Measurements from ENCODE around the gene YKT6.

YKT6 gene

GRCh38 chr7:44240376-44240775 lies 39.6 kb downstream of the YKT6 start:
- Histone ChIP-seq H2BK15ac (ENCODE audit: low read depth, poor library complexity, severe bottlenecking) (no peak overlapping the region), H4K91ac (ENCODE audit: low read length) (no peak overlapping the region), H3K9ac (ENCODE audit: low read length) (peak overlapping the region; percentile 57), H2BK12ac (ENCODE audit: low read length in 2 of 2) (no peak overlapping the region), H4K8ac (ENCODE audit: low read length) (no peak overlapping the region), H3K36me3 (ENCODE audit: control insufficient read depth in 1 of 2, insufficient read depth in 2 of 2, low read depth in 1 of 2, low read length in 2 of 2) (no peaks in the 10 kb centered on the region), H2AFZ (ENCODE audit: low read depth, low read length) (no peak overlapping the region), H3K79me1 (replicated peaks; ENCODE audit: low read length, poor library complexity, severe bottlenecking) (no peaks in the 10 kb centered on the region), H3K14ac (ENCODE audit: low read length in 2 of 2) (no peak overlapping the region), H3K18ac (ENCODE audit: low read depth in 1 of 2, low read length in 2 of 2) (no peak overlapping the region), H3K4ac (ENCODE audit: low read depth in 1 of 2, low read length in 2 of 2) (no peak overlapping the region), H3K4me1 (ENCODE audit: control insufficient read depth, insufficient read depth, low read depth, low read length) (peaks cover 6% of the 10 kb centered on the region), H3K23ac (ENCODE audit: low read length in 2 of 2) (no peak overlapping the region), H3K4me2 (ENCODE audit: low read length, poor library complexity, severe bottlenecking) (no peak overlapping the region), H3K27me3 (ENCODE audit: control insufficient read depth in 1 of 2, insufficient read depth in 1 of 2, low read length in 2 of 2) (peaks cover 12 to 48% of the 10 kb centered on the region in 2 experiments), H3K9me3 (ENCODE audit: control insufficient read depth, low read length) (no peaks in the 10 kb centered on the region), H2BK5ac (ENCODE audit: low read depth, low read length, poor library complexity, severe bottlenecking) (no peak overlapping the region), H2BK120ac (ENCODE audit: low read depth, low read length) (no peak overlapping the region), H2AK5ac (ENCODE audit: low read length, severe bottlenecking) (peak overlapping the region; percentile 30), H3K27ac (ENCODE audit: low read length, poor library complexity, severe bottlenecking) (no peak overlapping the region), H3K4me3 (ENCODE audit: insufficient read depth in 1 of 2, low read depth in 1 of 2, low read length in 2 of 2) (no peak overlapping the region)
- DNase-seq, result no peak
- WGBS, result 71% methylated on average over 16 of the region's 16 CpGs

GRCh38 chr7:44240983-44241510 lies 40.3 kb downstream of the YKT6 start:
- H2AK5ac ChIP-seq (ENCODE audit: low read length, severe bottlenecking), result no peak overlapping the region
- no peak overlapping the region for H3K27ac ChIP-seq (ENCODE audit: low read length, poor library complexity, severe bottlenecking)
- no peak overlapping the region for H2BK15ac ChIP-seq (ENCODE audit: low read depth, poor library complexity, severe bottlenecking)
- WGBS, result 24% methylated on average over 10 of the region's 10 CpGs
- H3K4me2 ChIP-seq (ENCODE audit: low read length, poor library complexity, severe bottlenecking), result no peak overlapping the region
- peak overlapping the region; percentile 78 for H4K8ac ChIP-seq (ENCODE audit: low read length)
- no peak overlapping the region for H2AFZ ChIP-seq (ENCODE audit: low read depth, low read length)
- H3K4me1 ChIP-seq (ENCODE audit: control insufficient read depth, insufficient read depth, low read depth, low read length), result peaks cover 5% of the 10 kb centered on the region
- no peak overlapping the region for H3K14ac ChIP-seq (ENCODE audit: low read length in 2 of 2)
- H3K23ac ChIP-seq (ENCODE audit: low read length in 2 of 2), result no peak overlapping the region
- H3K9me3 ChIP-seq (ENCODE audit: control insufficient read depth, low read length), result no peaks in the 10 kb centered on the region
- H3K18ac ChIP-seq (ENCODE audit: low read depth in 1 of 2, low read length in 2 of 2), result peak overlapping the region in 1 of 2 experiments; percentile 16
- H2BK5ac ChIP-seq (ENCODE audit: low read depth, low read length, poor library complexity, severe bottlenecking), result no peak overlapping the region
- H4K91ac ChIP-seq (ENCODE audit: low read length), result no peak overlapping the region
- no peak overlapping the region for H3K4ac ChIP-seq (ENCODE audit: low read depth in 1 of 2, low read length in 2 of 2)
- no peaks in the 10 kb centered on the region for H3K79me1 ChIP-seq (replicated peaks; ENCODE audit: low read length, poor library complexity, severe bottlenecking)
- no peak overlapping the region for H2BK12ac ChIP-seq (ENCODE audit: low read length in 2 of 2)
- no peaks in the 10 kb centered on the region for H3K36me3 ChIP-seq (ENCODE audit: control insufficient read depth in 1 of 2, insufficient read depth in 2 of 2, low read depth in 1 of 2, low read length in 2 of 2)
- peak overlapping the region in 1 of 2 experiments; percentile 53 for H3K4me3 ChIP-seq (ENCODE audit: insufficient read depth in 1 of 2, low read depth in 1 of 2, low read length in 2 of 2)
- H3K27me3 ChIP-seq (ENCODE audit: control insufficient read depth in 1 of 2, insufficient read depth in 1 of 2, low read length in 2 of 2), result peaks cover 18 to 52% of the 10 kb centered on the region in 2 experiments
- no peak overlapping the region for H2BK120ac ChIP-seq (ENCODE audit: low read depth, low read length)
- H3K9ac ChIP-seq (ENCODE audit: low read length), result peak overlapping the region; percentile 57
- peak; percentile 86 for DNase-seq

GRCh38 chr7:44242091-44242490 lies 41.3 kb downstream of the YKT6 start:
- H4K91ac ChIP-seq (ENCODE audit: low read length), result peak overlapping the region; percentile 24
- H3K4ac ChIP-seq (ENCODE audit: low read depth in 1 of 2, low read length in 2 of 2), result no peak overlapping the region
- H2BK120ac ChIP-seq (ENCODE audit: low read depth, low read length), result no peak overlapping the region
- H3K9ac ChIP-seq (ENCODE audit: low read length), result no peak overlapping the region
- no peaks in the 10 kb centered on the region for H3K9me3 ChIP-seq (ENCODE audit: control insufficient read depth, low read length)
- no peak overlapping the region for H3K14ac ChIP-seq (ENCODE audit: low read length in 2 of 2)
- H2BK15ac ChIP-seq (ENCODE audit: low read depth, poor library complexity, severe bottlenecking), result no peak overlapping the region
- peak overlapping the region; percentile 18 for H2AFZ ChIP-seq (ENCODE audit: low read depth, low read length)
- no peaks in the 10 kb centered on the region for H3K79me1 ChIP-seq (replicated peaks; ENCODE audit: low read length, poor library complexity, severe bottlenecking)
- H4K8ac ChIP-seq (ENCODE audit: low read length), result no peak overlapping the region
- H3K4me3 ChIP-seq (ENCODE audit: insufficient read depth in 1 of 2, low read depth in 1 of 2, low read length in 2 of 2), result no peak overlapping the region
- H3K18ac ChIP-seq (ENCODE audit: low read depth in 1 of 2, low read length in 2 of 2), result no peak overlapping the region
- H3K27me3 ChIP-seq (ENCODE audit: control insufficient read depth in 1 of 2, insufficient read depth in 1 of 2, low read length in 2 of 2), result peaks cover 11 to 52% of the 10 kb centered on the region in 2 experiments
- H2BK5ac ChIP-seq (ENCODE audit: low read depth, low read length, poor library complexity, severe bottlenecking), result no peak overlapping the region
- DNase-seq, result no peak
- H3K23ac ChIP-seq (ENCODE audit: low read length in 2 of 2), result no peak overlapping the region
- H3K27ac ChIP-seq (ENCODE audit: low read length, poor library complexity, severe bottlenecking), result no peak overlapping the region
- H2AK5ac ChIP-seq (ENCODE audit: low read length, severe bottlenecking), result peak overlapping the region; percentile 21
- H3K36me3 ChIP-seq (ENCODE audit: control insufficient read depth in 1 of 2, insufficient read depth in 2 of 2, low read depth in 1 of 2, low read length in 2 of 2), result no peaks in the 10 kb centered on the region
- H2BK12ac ChIP-seq (ENCODE audit: low read length in 2 of 2), result no peak overlapping the region
- 86% methylated on average over 8 of the region's 10 CpGs for WGBS
- H3K4me2 ChIP-seq (ENCODE audit: low read length, poor library complexity, severe bottlenecking), result no peak overlapping the region
- H3K4me1 ChIP-seq (ENCODE audit: control insufficient read depth, insufficient read depth, low read depth, low read length), result peaks cover 4% of the 10 kb centered on the region

GRCh38 chr7:44244282-44244681 lies 43.5 kb downstream of the YKT6 start:
- Histone ChIP-seq H4K91ac (ENCODE audit: low read length) (no peak overlapping the region), H3K79me1 (replicated peaks; ENCODE audit: low read length, poor library complexity, severe bottlenecking) (no peaks in the 10 kb centered on the region), H2AK5ac (ENCODE audit: low read length, severe bottlenecking) (no peak overlapping the region), H3K9me3 (ENCODE audit: control insufficient read depth, low read length) (no peaks in the 10 kb centered on the region), H2AFZ (ENCODE audit: low read depth, low read length) (no peak overlapping the region), H4K8ac (ENCODE audit: low read length) (no peak overlapping the region), H2BK12ac (ENCODE audit: low read length in 2 of 2) (no peak overlapping the region), H2BK5ac (ENCODE audit: low read depth, low read length, poor library complexity, severe bottlenecking) (no peak overlapping the region), H3K4me2 (ENCODE audit: low read length, poor library complexity, severe bottlenecking) (no peak overlapping the region), H3K14ac (ENCODE audit: low read length in 2 of 2) (no peak overlapping the region), H2BK120ac (ENCODE audit: low read depth, low read length) (no peak overlapping the region), H3K27me3 (ENCODE audit: control insufficient read depth in 1 of 2, insufficient read depth in 1 of 2, low read length in 2 of 2) (peaks cover 6 to 33% of the 10 kb centered on the region in 2 experiments), H3K23ac (ENCODE audit: low read length in 2 of 2) (no peak overlapping the region), H3K4ac (ENCODE audit: low read depth in 1 of 2, low read length in 2 of 2) (no peak overlapping the region), H3K27ac (ENCODE audit: low read length, poor library complexity, severe bottlenecking) (no peak overlapping the region), H3K4me1 (ENCODE audit: control insufficient read depth, insufficient read depth, low read depth, low read length) (peaks cover 4% of the 10 kb centered on the region), H2BK15ac (ENCODE audit: low read depth, poor library complexity, severe bottlenecking) (no peak overlapping the region), H3K9ac (ENCODE audit: low read length) (no peak overlapping the region), H3K18ac (ENCODE audit: low read depth in 1 of 2, low read length in 2 of 2) (no peak overlapping the region), H3K36me3 (ENCODE audit: control insufficient read depth in 1 of 2, insufficient read depth in 2 of 2, low read depth in 1 of 2, low read length in 2 of 2) (no peaks in the 10 kb centered on the region), H3K4me3 (ENCODE audit: insufficient read depth in 1 of 2, low read depth in 1 of 2, low read length in 2 of 2) (no peak overlapping the region)
- WGBS, result 54% methylated on average over 8 of the region's 8 CpGs
- peak; percentile 17 for DNase-seq
